GM19438 (cell line): Measurements from ENCODE around the gene CACNG5.

Experiments used
- ATAC-seq: cut with Tn5 transposase; IDR thresholded peaks from one replicate; pipeline ENCODE4 v1.9.1; 2021; ENCODE audit warnings: low read depth; ENCODE audit not compliant: unreplicated experiment

Gene CACNG5

DNA sequence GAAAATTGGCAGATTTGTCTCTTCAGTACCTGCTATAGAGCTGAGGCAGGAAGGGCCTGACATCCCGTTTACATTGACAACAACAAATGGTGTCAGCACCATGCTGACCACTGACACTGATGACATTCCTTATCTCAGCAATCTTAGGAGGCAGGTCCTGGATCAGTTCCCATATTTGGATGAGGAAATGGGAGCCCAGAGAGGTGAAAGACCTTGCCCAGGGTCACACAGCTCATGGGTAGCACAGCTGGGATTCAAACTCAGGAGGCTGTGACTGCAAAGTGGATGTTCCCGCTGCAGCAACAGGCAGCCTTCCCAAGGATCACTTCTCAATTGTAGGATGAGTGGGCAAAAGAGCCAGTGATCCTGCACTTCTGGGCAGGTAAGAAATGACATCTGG lies 99.1 kb downstream of the CACNG5 start:
- no peak for ATAC-seq
